ENCODE measurements around the gene IL17RC. TPM values are rescaled to one million over a fixed set of nuclear protein-coding genes. Genes with fewer than 3 reads are reported as not detected.

IL17RC gene
- total and polyA plus RNA-seq, 2 of the 4 experiments (the other 2 are of a cell fraction), result 20.8 to 28.3 TPM

DNA sequence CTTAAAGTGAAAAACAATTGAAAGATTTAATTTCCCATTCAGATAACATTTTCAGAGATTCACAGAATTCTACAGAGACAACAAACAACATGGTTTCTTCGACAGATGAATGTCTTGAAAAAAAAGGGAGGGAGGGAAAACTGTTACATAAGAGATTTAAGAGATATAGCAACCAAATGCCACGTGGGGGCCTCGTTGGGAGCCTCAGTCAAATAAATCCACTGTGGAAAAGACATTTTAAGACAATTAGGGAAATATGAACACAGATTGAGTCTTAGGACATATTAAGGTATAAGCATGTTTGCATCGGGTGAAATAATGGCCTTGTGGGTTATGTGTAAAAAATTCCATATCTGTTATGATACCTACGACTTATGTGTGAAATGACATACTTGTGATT lies 40.3 kb downstream of the IL17RC start:
- Histone ChIP-seq H3K36me3 (ENCODE audit: control insufficient read depth, insufficient read depth, low read length) (no peaks in the 10 kb centered on the region), H4K20me1 (ENCODE audit: insufficient read depth, low read length) (no peaks in the 10 kb centered on the region), H3K9me1 (ENCODE audit: insufficient read depth, low read length) (peaks cover 9% of the 10 kb centered on the region), H3K9ac (ENCODE audit: low read depth, low read length) (no peak overlapping the region), H3K18ac (ENCODE audit: low read depth, low read length) (no peak overlapping the region), H2AK5ac (ENCODE audit: low read depth, low read length) (no peak overlapping the region), H3K4me2 (ENCODE audit: low read depth, low read length) (no peak overlapping the region), H3K23ac (ENCODE audit: low read depth, low read length) (no peak overlapping the region), H2AFZ (replicated peaks; ENCODE audit: low read length, poor library complexity) (no peak overlapping the region), H3K4me3 (ENCODE audit: insufficient read depth, low read depth, low read length) (no peak overlapping the region), H3K27me3 (ENCODE audit: control insufficient read depth, insufficient read depth, low read length) (no peaks in the 10 kb centered on the region), H2BK15ac (ENCODE audit: low read depth, low read length) (no peak overlapping the region), H3K27ac (ENCODE audit: insufficient read depth, low read length) (no peak overlapping the region), H2AK9ac (replicated peaks; ENCODE audit: low read depth, low read length, poor library complexity) (no peak overlapping the region), H4K91ac (ENCODE audit: insufficient read depth, low read depth, low read length) (no peak overlapping the region), H4K8ac (ENCODE audit: low read depth in 2 of 2, low read length in 2 of 2) (no peak overlapping the region), H3K14ac (replicated peaks; ENCODE audit: low read depth, low read length) (no peak overlapping the region), H3K79me1 (ENCODE audit: low read depth in 1 of 2, low read length in 2 of 2) (no peaks in the 10 kb centered on the region), H2BK120ac (ENCODE audit: low read depth, low read length) (no peak overlapping the region), H2BK20ac (ENCODE audit: low read depth, low read length) (no peak overlapping the region), H3K4ac (ENCODE audit: low read depth, low read length) (no peak overlapping the region), H3K9me3 (ENCODE audit: control insufficient read depth, insufficient read depth, low read length) (no peaks in the 10 kb centered on the region), H3K4me1 (ENCODE audit: control insufficient read depth, insufficient read depth, low read length) (peaks cover 6% of the 10 kb centered on the region), H3K56ac (ENCODE audit: extremely low read depth, insufficient read depth, low read length) (no peak overlapping the region), H2BK5ac (ENCODE audit: low read depth, low read length, poor library complexity, severe bottlenecking) (no peak overlapping the region), H4K5ac (ENCODE audit: low read depth, low read length) (no peak overlapping the region)
- ATAC-seq (ENCODE audit: low read depth) (no peak), DNase-seq (peak; percentile 33)
- in situ Hi-C loops (cut with MboI; ENCODE audit: low sequenced_read_pairs) (no loop called here), intact Hi-C loops (cut with micrococcal nuclease) (no loop called here), dilution Hi-C loops (cut with HindIII; ENCODE audit: low sequenced_read_pairs, unreplicated experiment) (no loop called here)
- no TSS peak for BruUV-seq (replicated peaks)
- POLR2A ChIA-PET (ENCODE audit: unreplicated experiment), result no interaction called here
- CTCF ChIA-PET, result no interaction called here
- no CpG with 5 or more reads among the region's 5 CpGs for WGBS, 2 experiments (ENCODE audit: extremely low coverage in 2 of 2, insufficient read length in 1 of 2)
- TF ChIP-seq FOS (IDR thresholded peaks at IDR 0.05; ENCODE audit: low read depth, low read length) (no peak), CHD1 (IDR thresholded peaks at IDR 0.05; ENCODE audit: low read depth, low read length) (no peak), POLR2A (IDR thresholded peaks at IDR 0.05; ENCODE audit: low read depth, low read length) (no peak), CTCF (conservative IDR thresholded peaks at IDR 0.05; ENCODE audit: low read depth, low read length) (peak; percentile 35), ELK1 (IDR thresholded peaks at IDR 0.05; ENCODE audit: borderline replicate concordance, low read depth, low read length) (no peak), MAFK (IDR thresholded peaks at IDR 0.05; ENCODE audit: low read depth, low read length) (no peak), NFE2L2 (IDR thresholded peaks at IDR 0.05; ENCODE audit: low read depth, low read length) (no peak), MAZ (IDR thresholded peaks at IDR 0.05; ENCODE audit: borderline replicate concordance, low read depth, low read length) (no peak; the same call in 1 of the 2 replicates), MXI1 (IDR thresholded peaks at IDR 0.05; ENCODE audit: borderline replicate concordance, low read depth, low read length) (no peak), RFX5 (IDR thresholded peaks at IDR 0.05; ENCODE audit: low read depth, low read length) (no peak), CEBPB (IDR thresholded peaks at IDR 0.05; ENCODE audit: low read depth, low read length) (no peak), BHLHE40 (IDR thresholded peaks at IDR 0.05; ENCODE audit: low read depth, low read length) (no peak), RCOR1 (IDR thresholded peaks at IDR 0.05; ENCODE audit: insufficient replicate concordance, low read length) (no peak), SMC3 (IDR thresholded peaks at IDR 0.05; ENCODE audit: low read depth, low read length) (peak; percentile 22; the same call in 1 of the 2 replicates), RAD21 (IDR thresholded peaks at IDR 0.05; ENCODE audit: low read length) (peak; percentile 20; the same call in 1 of the 2 replicates)
- TF ChIP-seq, protein P1, sequence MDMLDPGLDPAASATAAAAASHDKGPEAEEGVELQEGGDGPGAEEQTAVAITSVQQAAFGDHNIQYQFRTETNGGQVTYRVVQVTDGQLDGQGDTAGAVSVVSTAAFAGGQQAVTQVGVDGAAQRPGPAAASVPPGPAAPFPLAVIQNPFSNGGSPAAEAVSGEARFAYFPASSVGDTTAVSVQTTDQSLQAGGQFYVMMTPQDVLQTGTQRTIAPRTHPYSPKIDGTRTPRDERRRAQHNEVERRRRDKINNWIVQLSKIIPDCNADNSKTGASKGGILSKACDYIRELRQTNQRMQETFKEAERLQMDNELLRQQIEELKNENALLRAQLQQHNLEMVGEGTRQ (IDR thresholded peaks at IDR 0.05; ENCODE audit: low read depth, low read length), result no peak; the same call in 1 of the 2 replicates
